C4-2B (cell line): ENCODE results near the gene SCGB1A1.

Experiments used
- CTCF ChIP-seq: fragments of 450-650 bp; conservative IDR thresholded peaks from 2 replicates; pipeline ENCODE4 v1.5.1; 2017; ENCODE audit warnings: mild to moderate bottlenecking
- ZFX ChIP-seq: fragments of 450-650 bp; IDR thresholded peaks from 2 replicates; pipeline ENCODE4 v1.6.1; 2017

GRCh38 chr11:62452261-62452660, 33.4 kb downstream of the SCGB1A1 start:
- TF ChIP-seq ZFX (no peak), CTCF (no peak)
